DMS79 treated with DMSO at 0.1 percent for 48 hours (cell line): Measurements from ENCODE around the gene INPP5A.
"Not testable (repeated sequence)": the region's sequence is repeated elsewhere in the genome, so short reads cannot be mapped to it uniquely, and the experiment has no call there.

Source experiments
- DNase-seq: peaks from one replicate; lab custom pipeline; 2025; lab: John Stamatoyannopoulos, UW

INPP5A gene

GRCh38 chr10:132537684-132538001 lies at the start of gene INPP5A:
TSS of gene INPP5A (plus strand) at chr10:132537787. CDS start at chr10:132538097, 310 bp downstream.
- no peak for DNase-seq

- DNase-seq = no peak
Observed at GRCh38 chr10:132488231-132488821, 49.3 kb upstream of the INPP5A start.

GRCh38 chr10:132489053-132489703 lies 48.4 kb upstream of the INPP5A start:
- no peak for DNase-seq

- DNase-seq = no peak
Observed at GRCh38 chr10:132489704-132490534, 47.7 kb upstream of the INPP5A start.

GRCh38 chr10:132491534-132491933 lies 46.1 kb upstream of the INPP5A start:
- DNase-seq = not testable (repeated sequence)

GRCh38 chr10:132492323-132493025 lies 45.1 kb upstream of the INPP5A start:
- DNase-seq = no peak

GRCh38 chr10:132493246-132493755 lies 44.3 kb upstream of the INPP5A start:
- no peak for DNase-seq

- no peak for DNase-seq
Observed at GRCh38 chr10:132493756-132494290, 43.8 kb upstream of the INPP5A start.

GRCh38 chr10:132494866-132495630 lies 42.5 kb upstream of the INPP5A start:
- DNase-seq = no peak

GRCh38 chr10:132496360-132497062 lies 41.1 kb upstream of the INPP5A start:
- DNase-seq = no peak

- no peak for DNase-seq
Observed at GRCh38 chr10:132497063-132497680, 40.4 kb upstream of the INPP5A start.

GRCh38 chr10:132497861-132498561 lies 39.6 kb upstream of the INPP5A start:
- DNase-seq = no peak

GRCh38 chr10:132498562-132499366 lies 38.8 kb upstream of the INPP5A start:
- no peak for DNase-seq

- no peak for DNase-seq
Observed at GRCh38 chr10:132499367-132499685, 38.3 kb upstream of the INPP5A start.

GRCh38 chr10:132500781-132501415 lies 36.7 kb upstream of the INPP5A start:
- no peak for DNase-seq

GRCh38 chr10:132502544-132503300 lies 34.9 kb upstream of the INPP5A start:
- DNase-seq = no peak

- DNase-seq = no peak
Observed at GRCh38 chr10:132503581-132504421, 33.8 kb upstream of the INPP5A start.
